ENCODE measurements around the gene GOLGA8K. TPM values are rescaled to one million over a fixed set of nuclear protein-coding genes. Genes with fewer than 3 reads are reported as not detected.
"Not testable (repeated sequence)": the region's sequence is repeated elsewhere in the genome, so short reads cannot be mapped to it uniquely, and the experiment has no call there.

Gene GOLGA8K
- total RNA-seq, 1 experiment from 2014 or later, result 0.26 TPM

DNA sequence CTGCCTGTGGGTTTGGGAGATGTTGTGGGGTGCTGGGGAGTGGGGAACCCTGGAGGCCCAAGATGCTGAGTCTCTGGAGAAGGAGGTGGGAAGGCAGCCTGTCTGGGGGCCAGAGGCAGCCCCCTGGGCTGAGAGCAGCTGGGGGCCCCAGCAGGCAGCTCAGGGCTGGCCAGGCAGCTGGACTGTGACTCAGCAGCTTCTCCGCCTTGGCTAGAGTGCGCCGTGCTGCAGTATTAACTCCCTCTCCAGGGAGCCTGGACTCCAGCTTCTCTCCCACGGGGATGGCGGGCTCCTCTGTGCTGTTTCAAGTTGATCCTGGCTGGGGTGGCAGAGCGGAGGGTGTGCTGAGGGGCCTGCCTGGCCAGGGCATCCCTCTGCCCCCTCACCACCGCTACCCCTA is 36.6 kb downstream of the GOLGA8K start:
- not testable (repeated sequence) for H3K36me3 ChIP-seq; H3K9me3 ChIP-seq (replicated peaks); H3K4me1 ChIP-seq; DNase-seq; H3K27me3 ChIP-seq; H3K27ac ChIP-seq; H3K4me3 ChIP-seq

GRCh38 chr15:32365955-32366354 is 37.1 kb downstream of the GOLGA8K start:
- not testable (repeated sequence) for H3K4me1 ChIP-seq; H3K36me3 ChIP-seq; H3K27ac ChIP-seq; H3K27me3 ChIP-seq; DNase-seq; H3K4me3 ChIP-seq; H3K9me3 ChIP-seq (replicated peaks)

GRCh38 chr15:32364944-32365343 is 38.1 kb downstream of the GOLGA8K start:
- not testable (repeated sequence) for H3K27ac ChIP-seq; H3K36me3 ChIP-seq; H3K9me3 ChIP-seq (replicated peaks); H3K4me1 ChIP-seq; H3K4me3 ChIP-seq; H3K27me3 ChIP-seq
- peak in 1 of 2 experiments; percentile 62 for DNase-seq

DNA sequence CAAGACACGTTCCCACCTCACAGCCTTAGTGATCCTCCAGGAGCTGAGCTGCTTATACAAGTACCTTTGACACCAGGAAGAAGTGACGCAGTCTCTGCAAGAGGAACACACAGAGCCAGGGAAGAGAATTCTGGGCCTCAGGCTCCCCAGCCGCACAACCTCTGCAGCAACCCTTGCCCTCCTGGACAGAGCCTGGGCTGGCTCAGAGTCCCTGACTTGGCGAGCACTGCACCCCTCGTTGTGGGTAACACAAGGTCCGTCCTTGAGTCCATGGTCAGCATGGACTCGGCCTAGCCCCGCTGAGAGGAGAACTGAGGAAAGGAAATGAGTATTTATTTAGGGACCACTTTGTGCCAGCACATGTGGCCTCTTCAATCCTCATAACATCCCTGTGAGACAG is 39.6 kb downstream of the GOLGA8K start:
- not testable (repeated sequence) for H3K4me3 ChIP-seq; DNase-seq; H3K27me3 ChIP-seq; H3K4me1 ChIP-seq; H3K9me3 ChIP-seq (replicated peaks); H3K27ac ChIP-seq; H3K36me3 ChIP-seq

- H3K27ac ChIP-seq; H3K36me3 ChIP-seq; H3K27me3 ChIP-seq; H3K4me1 ChIP-seq; DNase-seq; H3K4me3 ChIP-seq; H3K9me3 ChIP-seq (replicated peaks): not testable (repeated sequence)
Observed at GRCh38 chr15:32361662-32362061, 41.4 kb downstream of the GOLGA8K start.

DNA sequence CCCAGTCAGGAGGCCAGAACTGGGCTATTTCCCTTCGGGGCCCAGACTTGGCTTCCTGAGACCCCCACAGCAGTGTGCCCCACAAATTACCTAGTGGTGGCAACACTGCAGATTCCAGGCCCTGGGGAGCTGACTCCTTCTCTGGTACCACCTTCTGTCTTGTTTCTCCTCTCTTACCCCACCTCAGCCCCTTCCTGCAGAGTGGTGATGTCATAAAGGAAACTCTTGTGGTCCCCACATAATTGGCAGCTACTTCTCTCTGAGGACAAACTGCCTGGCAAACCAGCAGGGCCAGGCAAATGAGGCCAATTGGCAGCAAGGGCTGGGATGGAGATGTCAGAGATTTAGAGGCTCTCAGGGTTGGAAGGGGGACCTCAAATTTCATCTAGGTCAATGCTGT is 44.6 kb downstream of the GOLGA8K start:
- DNase-seq; H3K27ac ChIP-seq; H3K4me1 ChIP-seq; H3K9me3 ChIP-seq (replicated peaks); H3K4me3 ChIP-seq; H3K27me3 ChIP-seq; H3K36me3 ChIP-seq: not testable (repeated sequence)

GRCh38 chr15:32356909-32357308 is 46.2 kb downstream of the GOLGA8K start:
- H3K9me3 ChIP-seq (replicated peaks); H3K27me3 ChIP-seq; H3K36me3 ChIP-seq; H3K4me1 ChIP-seq; H3K27ac ChIP-seq; H3K4me3 ChIP-seq; DNase-seq: not testable (repeated sequence)

GRCh38 chr15:32352748-32353147 is 50.3 kb downstream of the GOLGA8K start:
- H3K27ac ChIP-seq; H3K27me3 ChIP-seq; H3K4me3 ChIP-seq; H3K9me3 ChIP-seq (replicated peaks); H3K36me3 ChIP-seq; H3K4me1 ChIP-seq; DNase-seq: not testable (repeated sequence)

DNA sequence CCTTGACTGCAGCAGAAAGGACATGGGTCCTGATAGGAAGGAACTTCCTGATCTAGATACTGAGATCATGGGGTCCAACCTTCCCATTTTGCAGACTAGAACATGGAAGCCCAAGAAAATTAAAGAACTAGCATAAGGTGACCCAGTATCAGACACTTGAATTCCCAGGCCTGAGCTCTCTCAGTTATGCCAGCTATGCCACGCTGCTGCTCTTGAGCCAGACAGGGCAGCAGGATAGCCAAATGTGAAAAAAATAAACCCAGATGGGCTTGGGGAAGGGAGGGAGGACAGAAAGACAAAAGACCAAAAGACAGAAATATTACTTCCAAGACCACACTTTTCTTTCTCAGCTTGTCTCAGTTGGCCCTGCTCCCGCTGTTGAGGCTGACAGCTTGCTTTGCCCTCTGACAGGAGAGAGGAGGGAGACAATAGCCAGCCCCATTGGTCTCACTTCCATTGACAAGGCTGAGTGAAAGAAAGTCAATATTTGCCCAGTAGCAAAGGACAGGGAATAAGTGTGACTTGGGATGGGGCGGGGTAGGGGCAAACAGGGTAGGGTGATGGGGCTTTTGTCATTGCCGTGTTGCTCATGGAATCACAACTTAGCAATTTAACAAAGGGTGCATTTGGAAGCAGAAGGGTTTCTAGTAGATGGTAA is 52.4 kb downstream of the GOLGA8K start:
- H3K27ac ChIP-seq; DNase-seq; H3K4me1 ChIP-seq; H3K4me3 ChIP-seq; H3K27me3 ChIP-seq; H3K36me3 ChIP-seq; H3K9me3 ChIP-seq (replicated peaks): not testable (repeated sequence)

DNA sequence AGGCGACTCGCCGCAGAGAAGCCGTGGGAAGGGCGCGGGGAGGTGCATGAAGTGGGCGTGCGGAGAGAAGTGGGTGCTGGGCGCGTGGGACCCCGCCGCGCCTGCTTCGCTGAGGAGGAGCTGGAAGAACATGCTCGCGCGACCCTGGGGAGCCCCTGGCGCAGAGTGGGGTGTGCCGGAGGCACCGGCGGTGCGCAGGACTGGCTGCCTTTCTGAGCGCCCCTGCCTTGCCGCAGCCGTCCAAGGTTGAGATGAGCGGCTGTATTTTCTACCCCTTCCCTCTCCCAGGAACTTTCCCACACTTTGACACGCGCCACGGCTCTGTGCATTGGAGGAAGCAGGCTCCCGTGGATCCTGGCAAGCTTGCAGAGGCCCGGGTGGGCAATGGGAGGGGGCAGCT is 56.1 kb downstream of the GOLGA8K start:
- not testable (repeated sequence) for H3K27ac ChIP-seq; DNase-seq; H3K9me3 ChIP-seq (replicated peaks); H3K36me3 ChIP-seq; H3K4me3 ChIP-seq; H3K27me3 ChIP-seq; H3K4me1 ChIP-seq

DNA sequence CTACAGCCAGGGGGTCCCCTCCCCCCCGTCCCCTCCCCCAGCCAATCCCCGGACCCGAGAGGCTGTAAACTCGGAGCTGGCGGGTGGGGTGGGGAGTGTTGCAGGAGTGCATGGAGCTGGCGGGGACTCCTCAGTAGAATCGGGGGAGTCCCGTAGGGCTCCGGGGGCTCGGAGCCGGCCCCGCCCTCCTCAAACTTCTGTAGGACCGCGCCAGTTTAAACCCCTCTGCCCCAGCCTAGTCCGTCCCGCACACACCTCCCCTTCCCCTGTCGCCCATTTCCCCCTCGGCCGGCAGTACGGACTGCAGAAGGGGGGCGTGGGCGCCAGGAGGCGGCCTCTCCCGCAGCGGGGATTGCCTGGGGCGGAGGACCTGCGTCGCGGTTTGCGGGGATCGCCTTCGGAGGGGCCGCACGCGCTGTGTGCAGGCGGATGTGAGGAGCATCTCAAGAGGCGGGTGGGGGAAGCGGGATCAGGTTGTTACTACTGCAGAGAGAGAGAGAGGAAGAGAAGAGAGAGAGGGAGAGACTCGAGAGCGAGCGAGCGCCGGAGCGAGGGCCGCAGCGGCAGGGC is 57.0 kb downstream of the GOLGA8K start:
- H3K4me1 ChIP-seq; DNase-seq; H3K4me3 ChIP-seq; H3K36me3 ChIP-seq; H3K27me3 ChIP-seq; H3K9me3 ChIP-seq (replicated peaks); H3K27ac ChIP-seq: not testable (repeated sequence)

- H3K27ac ChIP-seq; H3K36me3 ChIP-seq; H3K4me3 ChIP-seq; H3K27me3 ChIP-seq; H3K4me1 ChIP-seq; DNase-seq; H3K9me3 ChIP-seq (replicated peaks): not testable (repeated sequence)
Observed at GRCh38 chr15:32343921-32344320, 59.2 kb downstream of the GOLGA8K start.

Other genes starting within 250 kb of the GOLGA8K start
- not detected in 2 replicates for gene GOLGA8O, start 52.3 kb upstream of the GOLGA8K start, total RNA-seq (2014; rRNA removed; shearing (Covaris generic))
- gene GOLGA8N, start 190.2 kb upstream of the GOLGA8K start, total RNA-seq (2014; rRNA removed; shearing (Covaris generic)), result 1.4 and 1.9 TPM in 2 replicates
- 75.8 and 86.1 TPM in 2 replicates for gene ARHGAP11A, start 212.2 kb upstream of the GOLGA8K start, total RNA-seq (2014; rRNA removed; shearing (Covaris generic))
- gene SCG5, start 238.4 kb upstream of the GOLGA8K start, total RNA-seq (2014; rRNA removed; shearing (Covaris generic)), result 0.36 and 0.41 TPM in 2 replicates

Measured in SJCRH30 (cell line).